ENCODE data around the gene SORCS1. TPM values are rescaled to one million over a fixed set of nuclear protein-coding genes. Genes with fewer than 3 reads are reported as not detected.
A peak's percentile ranks its signal among the peaks of the same experiment; 100 is the strongest.

SORCS1 gene
- polyA plus RNA-seq, 1 experiment, result 0.02 TPM

DNA sequence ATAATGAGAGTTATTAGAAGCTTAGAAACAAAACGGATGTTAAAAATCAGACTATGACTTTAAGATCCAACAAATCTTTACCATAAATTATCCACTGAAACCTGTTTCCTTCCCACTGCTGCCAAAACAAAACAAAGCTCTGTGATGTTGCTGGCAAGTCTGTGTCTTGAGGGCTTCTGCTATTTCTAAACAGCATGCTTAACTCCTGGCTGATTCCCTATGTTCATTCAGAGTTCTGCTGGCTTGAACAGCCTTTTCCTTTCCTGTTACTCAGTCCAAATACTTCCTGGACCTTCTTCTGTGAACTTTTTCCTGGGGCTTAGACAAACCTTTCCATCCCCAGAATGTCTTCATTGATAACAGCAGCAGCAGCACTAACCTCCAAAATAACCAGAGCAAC, 448.1 kb downstream of the SORCS1 start:
- Histone ChIP-seq H3K27me3 (ENCODE audit: control insufficient read depth, insufficient read depth, low read length) (no peaks in the 10 kb centered on the region), H3K9me3 (ENCODE audit: control insufficient read depth, insufficient read depth, low read length) (no peaks in the 10 kb centered on the region; the same call in 1 of the 2 replicates), H3K4me3 (ENCODE audit: low read depth, low read length) (no peak overlapping the region), H3K27ac (ENCODE audit: low read depth, low read length) (no peak overlapping the region)
- ChIA-PET CTCF (interaction anchor here (1.1 kb wide), 1 partner anchor 10 kb away, joined by 3 read pairs; no protein-coding TSS in a partner anchor), POLR2A (no interaction called here)
- DNase-seq (ENCODE audit: low read depth, low spot score), result no peak
- TF ChIP-seq, protein P1, sequence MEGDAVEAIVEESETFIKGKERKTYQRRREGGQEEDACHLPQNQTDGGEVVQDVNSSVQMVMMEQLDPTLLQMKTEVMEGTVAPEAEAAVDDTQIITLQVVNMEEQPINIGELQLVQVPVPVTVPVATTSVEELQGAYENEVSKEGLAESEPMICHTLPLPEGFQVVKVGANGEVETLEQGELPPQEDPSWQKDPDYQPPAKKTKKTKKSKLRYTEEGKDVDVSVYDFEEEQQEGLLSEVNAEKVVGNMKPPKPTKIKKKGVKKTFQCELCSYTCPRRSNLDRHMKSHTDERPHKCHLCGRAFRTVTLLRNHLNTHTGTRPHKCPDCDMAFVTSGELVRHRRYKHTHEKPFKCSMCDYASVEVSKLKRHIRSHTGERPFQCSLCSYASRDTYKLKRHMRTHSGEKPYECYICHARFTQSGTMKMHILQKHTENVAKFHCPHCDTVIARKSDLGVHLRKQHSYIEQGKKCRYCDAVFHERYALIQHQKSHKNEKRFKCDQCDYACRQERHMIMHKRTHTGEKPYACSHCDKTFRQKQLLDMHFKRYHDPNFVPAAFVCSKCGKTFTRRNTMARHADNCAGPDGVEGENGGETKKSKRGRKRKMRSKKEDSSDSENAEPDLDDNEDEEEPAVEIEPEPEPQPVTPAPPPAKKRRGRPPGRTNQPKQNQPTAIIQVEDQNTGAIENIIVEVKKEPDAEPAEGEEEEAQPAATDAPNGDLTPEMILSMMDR (IDR thresholded peaks at IDR 0.05; ENCODE audit: low read depth, low read length), result no peak

DNA sequence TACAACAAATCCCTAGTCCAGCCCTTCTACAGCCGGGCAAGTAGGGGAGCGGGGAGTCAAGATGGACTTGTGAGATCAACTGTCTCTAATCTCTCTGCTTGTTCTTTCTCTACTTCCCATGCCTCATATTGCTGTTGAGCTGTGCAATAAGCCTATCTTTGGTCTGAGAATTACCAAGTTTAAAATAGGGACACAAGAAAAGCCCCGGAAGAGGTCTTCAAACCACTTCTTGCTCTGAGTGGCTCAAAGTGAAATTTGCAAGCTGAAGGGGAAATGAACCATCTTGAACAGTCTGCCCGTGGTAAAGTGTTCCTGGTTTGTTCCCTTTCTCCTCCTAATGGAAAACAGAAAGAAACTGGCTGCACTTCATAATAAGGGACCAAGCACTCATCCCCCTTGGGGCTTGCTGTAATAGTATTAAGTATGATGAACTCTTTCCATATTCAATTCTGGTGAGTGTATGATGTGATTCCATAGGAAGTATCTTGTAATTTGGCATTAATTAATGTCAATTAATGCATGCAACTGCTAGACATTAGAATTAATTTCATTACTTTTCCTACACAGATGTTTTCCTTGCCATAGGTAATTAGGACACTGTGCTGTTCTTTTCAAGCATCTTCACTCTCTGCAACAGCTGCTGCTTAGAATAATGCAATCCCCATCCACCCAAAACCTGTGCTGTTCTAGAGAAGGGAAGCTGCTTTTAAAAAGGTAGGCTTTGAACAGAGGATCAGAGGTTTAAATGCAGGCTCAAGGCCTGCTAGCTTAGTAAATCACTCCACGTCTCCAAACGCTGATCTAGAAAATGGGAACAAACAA, 449.6 kb downstream of the SORCS1 start:
- H3K27me3 ChIP-seq (ENCODE audit: control insufficient read depth, insufficient read depth, low read length), result no peaks in the 10 kb centered on the region
- CTCF ChIA-PET, result interaction anchor here (1.0 kb wide), 1 partner anchor 9 kb away, joined by 3 read pairs; no protein-coding TSS in a partner anchor
- no peak overlapping the region for H3K4me3 ChIP-seq (ENCODE audit: low read depth, low read length)

DNA sequence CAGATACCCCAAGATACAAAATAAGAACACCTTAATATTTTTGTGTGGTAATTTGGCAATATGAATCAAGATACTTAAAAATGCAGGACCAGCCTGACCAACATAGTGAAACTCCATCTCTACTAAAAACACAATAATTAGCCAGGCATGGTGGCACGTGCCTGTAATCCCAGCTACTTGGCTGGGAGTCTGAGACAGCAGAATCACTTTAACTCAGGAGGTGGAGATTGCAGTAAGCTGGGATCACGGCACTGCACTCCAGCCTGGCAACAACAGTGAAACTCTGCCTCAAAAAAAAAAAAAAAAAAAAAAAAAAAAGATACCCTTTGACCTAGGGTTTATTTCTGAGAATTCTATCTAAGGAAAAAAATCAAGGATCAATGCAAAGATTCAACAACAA, 450.7 kb downstream of the SORCS1 start:
- no peaks in the 10 kb centered on the region for H3K27me3 ChIP-seq (ENCODE audit: control insufficient read depth, insufficient read depth, low read length)
- no peaks in the 10 kb centered on the region for H3K9me3 ChIP-seq (ENCODE audit: control insufficient read depth, insufficient read depth, low read length)
- no peak overlapping the region for H3K4me3 ChIP-seq (ENCODE audit: low read depth, low read length)
- DNase-seq (ENCODE audit: low read depth, low spot score), result no peak
- no peak overlapping the region for H3K27ac ChIP-seq (ENCODE audit: low read depth, low read length)
- ChIA-PET CTCF (no interaction called here), POLR2A (no interaction called here)
- TF ChIP-seq, protein P1 (IDR thresholded peaks at IDR 0.05; ENCODE audit: low read depth, low read length), result no peak

More for the DNA sequence above, 449.6 kb downstream of the SORCS1 start:
- no peak for DNase-seq (ENCODE audit: low read depth, low spot score)
- Histone ChIP-seq H3K9me3 (ENCODE audit: control insufficient read depth, insufficient read depth, low read length) (no peaks in the 10 kb centered on the region), H3K27ac (ENCODE audit: low read depth, low read length) (no peak overlapping the region)
- POLR2A ChIA-PET, result no interaction called here
- TF ChIP-seq, protein P1 (IDR thresholded peaks at IDR 0.05; ENCODE audit: low read depth, low read length), result no peak

DNA sequence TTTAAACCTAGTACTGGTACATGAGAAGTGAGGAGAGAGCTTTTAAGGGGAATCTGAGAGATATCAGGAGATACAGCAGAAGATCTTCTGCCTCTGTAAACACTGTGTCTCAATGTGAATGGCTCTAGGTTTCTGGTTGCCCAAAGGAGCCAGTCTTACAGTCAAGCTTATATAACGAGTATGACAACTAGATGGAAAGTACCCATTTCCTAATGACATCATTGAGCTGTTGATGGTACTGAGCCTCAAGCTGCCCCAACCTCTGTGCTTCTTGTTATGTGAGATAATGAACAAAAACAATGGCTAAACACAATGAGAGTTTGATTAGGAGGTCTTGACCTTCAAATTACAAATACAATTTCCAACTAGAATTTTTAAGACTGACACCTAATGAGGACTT, 451.5 kb downstream of the SORCS1 start:
- Histone ChIP-seq H3K27me3 (ENCODE audit: control insufficient read depth, insufficient read depth, low read length) (no peaks in the 10 kb centered on the region), H3K4me3 (ENCODE audit: low read depth, low read length) (no peak overlapping the region), H3K27ac (ENCODE audit: low read depth, low read length) (no peak overlapping the region), H3K9me3 (ENCODE audit: control insufficient read depth, insufficient read depth, low read length) (no peaks in the 10 kb centered on the region)
- POLR2A ChIA-PET, result no interaction called here
- no peak for DNase-seq (ENCODE audit: low read depth, low spot score)
- TF ChIP-seq, protein P1 (IDR thresholded peaks at IDR 0.05; ENCODE audit: low read depth, low read length), result no peak
- CTCF ChIA-PET, result interaction anchor here (2.2 kb wide), 1 partner anchor 10 kb away, joined by 4 read pairs; no protein-coding TSS in a partner anchor

DNA sequence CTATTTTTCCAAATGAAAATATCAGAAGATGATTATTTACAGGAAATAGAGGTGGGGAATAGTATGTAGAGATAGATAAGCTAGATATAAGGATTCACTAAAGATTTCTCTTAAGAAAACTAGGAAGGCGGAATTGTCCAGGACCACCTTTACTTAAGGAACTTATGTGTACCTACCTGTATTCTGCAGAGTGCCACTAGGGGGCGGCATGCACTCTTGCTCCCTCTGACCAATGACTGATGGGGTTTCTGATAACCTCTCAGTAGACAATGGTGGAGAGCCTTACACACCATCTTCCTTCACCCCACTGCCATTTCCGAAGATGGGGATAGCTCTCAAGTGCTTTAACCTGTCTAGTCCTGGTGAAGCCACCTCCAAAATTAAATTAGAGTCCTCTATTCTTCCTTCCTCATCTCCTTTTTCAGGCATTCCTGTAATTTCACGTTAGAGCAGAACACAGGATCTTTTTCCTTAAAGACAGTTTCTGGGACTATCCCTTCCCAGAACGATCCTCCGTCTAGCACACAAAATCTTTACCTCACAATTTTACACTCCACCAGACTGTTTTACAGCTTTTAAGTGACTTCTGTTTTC, 453.1 kb downstream of the SORCS1 start:
- CTCF ChIA-PET, result interaction anchor here (0.6 to 2.2 kb wide), 2 partner anchors 9 to 22 kb away, joined by 3 to 4 read pairs; no protein-coding TSS in a partner anchor
- POLR2A ChIA-PET, result no interaction called here

More for the DNA sequence above, 453.1 kb downstream of the SORCS1 start:
- DNase-seq (ENCODE audit: low read depth, low spot score), result no peak
- Histone ChIP-seq H3K4me3 (ENCODE audit: low read depth, low read length) (no peak overlapping the region), H3K27ac (ENCODE audit: low read depth, low read length) (no peak overlapping the region), H3K9me3 (ENCODE audit: control insufficient read depth, insufficient read depth, low read length) (no peaks in the 10 kb centered on the region; the same call in 1 of the 2 replicates), H3K27me3 (ENCODE audit: control insufficient read depth, insufficient read depth, low read length) (no peaks in the 10 kb centered on the region)
- TF ChIP-seq, protein P1 (IDR thresholded peaks at IDR 0.05; ENCODE audit: low read depth, low read length), result peak; percentile 48

All from AG04450 (cell line).